ENCODE measurements around the gene ABCA2. TPM values are rescaled to one million over a fixed set of nuclear protein-coding genes. Genes with fewer than 3 reads are reported as not detected.

Gene ABCA2
- total and polyA plus RNA-seq, 9 of the 15 experiments (the other 6 are each of a cell fraction or from before 2014, with no cell fraction given) = 0.69 to 16.3 (median 6.1) TPM; not detected in 2

DNA sequence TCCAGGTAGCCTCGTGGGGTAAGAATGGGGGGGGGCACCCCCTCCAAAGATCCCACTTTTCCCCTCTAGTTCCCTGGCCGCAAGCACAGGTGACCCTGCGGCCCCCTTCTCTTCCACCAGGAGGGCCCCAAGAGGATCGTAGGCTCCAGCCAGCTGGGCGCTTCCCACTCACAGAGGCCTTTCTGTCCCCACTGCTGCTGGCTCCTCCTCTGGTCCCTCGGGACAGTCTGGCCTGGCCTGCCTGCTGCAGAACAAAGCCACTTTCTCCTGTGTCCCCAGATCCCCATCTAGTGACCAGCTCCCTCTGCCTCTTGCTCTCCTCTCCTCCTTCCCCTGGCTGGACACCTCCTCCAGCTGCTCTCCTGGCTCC lies 42.9 kb upstream of the ABCA2 start (continued):
- TF ChIP-seq, protein P1, sequence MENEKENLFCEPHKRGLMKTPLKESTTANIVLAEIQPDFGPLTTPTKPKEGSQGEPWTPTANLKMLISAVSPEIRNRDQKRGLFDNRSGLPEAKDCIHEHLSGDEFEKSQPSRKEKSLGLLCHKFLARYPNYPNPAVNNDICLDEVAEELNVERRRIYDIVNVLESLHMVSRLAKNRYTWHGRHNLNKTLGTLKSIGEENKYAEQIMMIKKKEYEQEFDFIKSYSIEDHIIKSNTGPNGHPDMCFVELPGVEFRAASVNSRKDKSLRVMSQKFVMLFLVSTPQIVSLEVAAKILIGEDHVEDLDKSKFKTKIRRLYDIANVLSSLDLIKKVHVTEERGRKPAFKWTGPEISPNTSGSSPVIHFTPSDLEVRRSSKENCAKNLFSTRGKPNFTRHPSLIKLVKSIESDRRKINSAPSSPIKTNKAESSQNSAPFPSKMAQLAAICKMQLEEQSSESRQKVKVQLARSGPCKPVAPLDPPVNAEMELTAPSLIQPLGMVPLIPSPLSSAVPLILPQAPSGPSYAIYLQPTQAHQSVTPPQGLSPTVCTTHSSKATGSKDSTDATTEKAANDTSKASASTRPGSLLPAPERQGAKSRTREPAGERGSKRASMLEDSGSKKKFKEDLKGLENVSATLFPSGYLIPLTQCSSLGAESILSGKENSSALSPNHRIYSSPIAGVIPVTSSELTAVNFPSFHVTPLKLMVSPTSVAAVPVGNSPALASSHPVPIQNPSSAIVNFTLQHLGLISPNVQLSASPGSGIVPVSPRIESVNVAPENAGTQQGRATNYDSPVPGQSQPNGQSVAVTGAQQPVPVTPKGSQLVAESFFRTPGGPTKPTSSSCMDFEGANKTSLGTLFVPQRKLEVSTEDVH (IDR thresholded peaks at IDR 0.05; ENCODE audit: low read depth, partially characterized antibody) = no peak
- TF ChIP-seq PHB2 (IDR thresholded peaks at IDR 0.05; ENCODE audit: low read depth) (no peak), GATAD2B (IDR thresholded peaks at IDR 0.05; ENCODE audit: borderline replicate concordance) (no peak), POLR2G (IDR thresholded peaks at IDR 0.05; ENCODE audit: low read depth, low read length) (no peak), BRF1 (IDR thresholded peaks at IDR 0.05; ENCODE audit: borderline replicate concordance, extremely low read depth, insufficient read length) (no peak), SMARCE1 (IDR thresholded peaks at IDR 0.05) (0 out of 2 replicates have a peak, but pooled peaks have one; percentile 26), SMARCC2 (IDR thresholded peaks at IDR 0.05; ENCODE audit: low read depth) (0 out of 2 replicates have a peak, but pooled peaks have one; percentile 30), BHLHE40 (IDR thresholded peaks at IDR 0.05; ENCODE audit: low read length) (no peak), CREB1 (IDR thresholded peaks at IDR 0.05) (no peak), CREB1 (CRISPR knock-in tag; IDR thresholded peaks at IDR 0.05) (peak; percentile 62), NFXL1 (CRISPR knock-in tag; IDR thresholded peaks at IDR 0.05) (no peak), ATF1 (CRISPR knock-in tag; IDR thresholded peaks at IDR 0.05) (no peak), ATF1 (tag; IDR thresholded peaks at IDR 0.05) (no peak), RBM14 (IDR thresholded peaks at IDR 0.05; ENCODE audit: borderline replicate concordance, insufficient read depth, low read depth, low read length) (no peak)
- TF ChIP-seq, protein P2, sequence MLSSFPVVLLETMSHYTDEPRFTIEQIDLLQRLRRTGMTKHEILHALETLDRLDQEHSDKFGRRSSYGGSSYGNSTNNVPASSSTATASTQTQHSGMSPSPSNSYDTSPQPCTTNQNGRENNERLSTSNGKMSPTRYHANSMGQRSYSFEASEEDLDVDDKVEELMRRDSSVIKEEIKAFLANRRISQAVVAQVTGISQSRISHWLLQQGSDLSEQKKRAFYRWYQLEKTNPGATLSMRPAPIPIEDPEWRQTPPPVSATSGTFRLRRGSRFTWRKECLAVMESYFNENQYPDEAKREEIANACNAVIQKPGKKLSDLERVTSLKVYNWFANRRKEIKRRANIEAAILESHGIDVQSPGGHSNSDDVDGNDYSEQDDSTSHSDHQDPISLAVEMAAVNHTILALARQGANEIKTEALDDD (IDR thresholded peaks at IDR 0.05) = no peak
- TF ChIP-seq, protein P3, sequence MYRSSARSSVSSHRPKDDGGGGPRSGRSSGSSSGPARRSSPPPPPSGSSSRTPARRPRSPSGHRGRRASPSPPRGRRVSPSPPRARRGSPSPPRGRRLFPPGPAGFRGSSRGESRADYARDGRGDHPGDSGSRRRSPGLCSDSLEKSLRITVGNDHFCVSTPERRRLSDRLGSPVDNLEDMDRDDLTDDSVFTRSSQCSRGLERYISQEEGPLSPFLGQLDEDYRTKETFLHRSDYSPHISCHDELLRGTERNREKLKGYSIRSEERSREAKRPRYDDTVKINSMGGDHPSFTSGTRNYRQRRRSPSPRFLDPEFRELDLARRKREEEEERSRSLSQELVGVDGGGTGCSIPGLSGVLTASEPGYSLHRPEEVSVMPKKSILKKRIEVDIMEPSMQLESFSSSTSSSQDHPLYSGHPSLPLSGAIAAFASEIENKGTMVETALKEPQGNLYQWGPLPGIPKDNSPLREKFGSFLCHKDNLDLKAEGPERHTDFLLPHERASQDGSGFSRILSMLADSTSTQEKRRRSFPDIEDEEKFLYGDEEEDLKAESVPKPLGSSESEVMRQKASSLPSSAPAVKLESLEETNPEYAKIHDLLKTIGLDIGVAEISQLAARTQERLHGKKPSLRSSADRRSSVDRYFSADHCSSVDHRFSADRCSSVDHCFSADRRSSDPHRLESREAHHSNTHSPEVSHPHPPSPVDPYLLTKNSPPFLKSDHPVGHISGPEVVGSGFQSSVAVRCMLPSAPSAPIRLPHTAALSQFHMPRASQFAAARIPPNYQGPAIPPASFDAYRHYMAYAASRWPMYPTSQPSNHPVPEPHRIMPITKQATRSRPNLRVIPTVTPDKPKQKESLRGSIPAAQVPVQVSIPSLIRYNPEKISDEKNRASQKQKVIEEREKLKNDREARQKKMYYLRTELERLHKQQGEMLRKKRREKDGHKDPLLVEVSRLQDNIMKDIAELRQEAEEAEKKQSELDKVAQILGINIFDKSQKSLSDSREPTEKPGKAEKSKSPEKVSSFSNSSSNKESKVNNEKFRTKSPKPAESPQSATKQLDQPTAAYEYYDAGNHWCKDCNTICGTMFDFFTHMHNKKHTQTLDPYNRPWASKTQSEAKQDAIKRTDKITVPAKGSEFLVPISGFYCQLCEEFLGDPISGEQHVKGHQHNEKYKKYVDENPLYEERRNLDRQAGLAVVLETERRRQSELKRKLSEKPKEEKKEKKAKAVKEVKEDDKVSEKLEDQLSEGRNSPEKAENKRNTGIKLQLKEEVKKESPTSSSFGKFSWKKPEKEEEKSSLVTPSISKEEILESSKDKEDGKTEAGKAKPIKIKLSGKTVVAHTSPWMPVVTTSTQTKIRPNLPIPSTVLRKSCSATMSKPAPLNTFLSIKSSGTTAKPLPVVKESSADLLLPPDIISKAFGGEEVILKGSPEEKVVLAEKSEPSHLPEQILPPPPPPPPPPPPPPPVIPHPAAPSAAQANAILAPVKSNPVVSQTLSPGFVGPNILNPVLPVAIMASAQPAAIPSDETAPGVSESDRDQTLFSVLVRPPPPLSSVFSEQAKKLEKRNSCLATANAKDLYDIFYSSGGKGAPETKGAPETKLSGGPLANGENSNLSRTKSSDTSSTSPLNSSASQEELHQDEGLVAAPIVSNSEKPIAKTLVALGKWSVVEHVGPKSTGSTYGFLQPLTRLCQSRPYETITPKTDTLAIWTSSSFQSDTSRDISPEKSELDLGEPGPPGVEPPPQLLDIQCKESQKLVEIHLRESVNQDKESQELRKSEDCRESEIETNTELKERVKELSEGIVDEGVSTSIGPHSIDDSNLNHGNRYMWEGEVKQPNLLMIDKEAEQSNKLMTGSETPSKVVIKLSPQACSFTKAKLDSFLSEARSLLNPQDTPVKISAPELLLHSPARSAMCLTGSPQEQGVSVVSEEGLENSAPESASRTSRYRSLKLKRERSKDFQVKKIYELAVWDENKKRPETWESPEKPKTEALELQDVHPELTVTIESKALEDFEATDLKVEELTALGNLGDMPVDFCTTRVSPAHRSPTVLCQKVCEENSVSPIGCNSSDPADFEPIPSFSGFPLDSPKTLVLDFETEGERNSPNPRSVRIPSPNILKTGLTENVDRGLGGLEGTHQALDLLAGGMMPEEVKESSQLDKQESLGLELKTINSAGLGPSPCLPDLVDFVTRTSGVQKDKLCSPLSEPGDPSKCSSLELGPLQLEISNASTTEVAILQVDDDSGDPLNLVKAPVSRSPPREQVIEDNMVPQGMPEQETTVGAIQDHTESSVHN (IDR thresholded peaks at IDR 0.05; ENCODE audit: borderline replicate concordance in 1 of 2, low read depth in 1 of 2) = no peak
- TF ChIP-seq, protein P4, sequence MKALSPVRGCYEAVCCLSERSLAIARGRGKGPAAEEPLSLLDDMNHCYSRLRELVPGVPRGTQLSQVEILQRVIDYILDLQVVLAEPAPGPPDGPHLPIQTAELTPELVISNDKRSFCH (CRISPR knock-in tag; IDR thresholded peaks at IDR 0.05) = no peak
- TF ChIP-seq, protein P4 (tag; IDR thresholded peaks at IDR 0.05) = peak; percentile 38; the same call in 1 of the 2 replicates
